HG03039 (cell line): ENCODE measurements around the gene KCNB1.
"Not testable (repeated sequence)": the region's sequence is repeated elsewhere in the genome, so short reads cannot be mapped to it uniquely, and the experiment has no call there.

Experiments used
- ATAC-seq: cut with Tn5 transposase; IDR thresholded peaks from one replicate; pipeline ENCODE4 v1.9.1; 2021; ENCODE audit warnings: mild to moderate bottlenecking, moderate library complexity; ENCODE audit not compliant: unreplicated experiment

KCNB1 gene

DNA sequence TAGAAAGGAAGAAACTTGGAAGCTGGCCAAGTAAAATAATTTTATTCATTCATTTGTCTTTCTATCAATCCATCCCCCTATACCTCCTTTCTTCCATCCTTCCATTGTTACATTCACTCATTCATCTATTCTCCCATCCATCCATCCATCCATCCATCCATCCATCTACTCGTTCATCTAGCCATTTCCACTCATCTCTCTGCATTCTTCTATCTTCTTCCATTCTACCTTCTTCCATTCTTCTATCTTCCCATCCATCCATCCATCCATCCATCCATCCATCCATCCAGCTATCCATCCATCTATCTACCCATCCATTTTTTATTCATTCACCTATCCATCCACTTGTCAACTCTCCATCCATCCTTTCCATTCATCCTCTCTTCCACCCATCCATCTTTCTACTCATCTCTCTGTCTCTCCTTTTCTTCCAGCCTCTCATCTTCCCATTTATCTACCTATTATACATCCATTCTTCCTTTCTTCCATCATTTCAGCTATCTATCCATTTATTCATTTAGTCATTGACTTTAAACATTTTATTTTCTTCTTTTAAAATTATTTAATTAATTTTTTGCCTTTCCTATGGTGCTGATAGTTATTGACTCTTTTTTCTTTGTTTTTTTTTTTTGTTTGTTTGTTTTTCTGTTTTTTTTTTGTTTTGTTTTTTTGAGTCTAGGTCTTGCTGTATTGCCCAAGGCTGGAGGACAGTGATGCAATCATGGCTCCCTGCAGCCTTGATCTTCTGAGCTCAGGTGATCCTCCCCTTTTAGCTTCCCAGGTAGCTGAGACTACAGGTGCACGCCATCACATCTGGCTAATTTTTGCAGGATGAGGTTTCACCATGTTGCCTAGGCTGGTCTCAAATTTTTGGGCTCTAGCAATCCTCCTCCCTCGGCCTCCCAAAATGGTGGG is 151.5 kb downstream of the KCNB1 start:
- ATAC-seq, result no peak

- ATAC-seq, result no peak
These were observed 153.7 kb downstream of the KCNB1 start for GRCh38 chr20:49328790-49329189.

GRCh38 chr20:49326026-49326425 is 156.4 kb downstream of the KCNB1 start:
- no peak for ATAC-seq

DNA sequence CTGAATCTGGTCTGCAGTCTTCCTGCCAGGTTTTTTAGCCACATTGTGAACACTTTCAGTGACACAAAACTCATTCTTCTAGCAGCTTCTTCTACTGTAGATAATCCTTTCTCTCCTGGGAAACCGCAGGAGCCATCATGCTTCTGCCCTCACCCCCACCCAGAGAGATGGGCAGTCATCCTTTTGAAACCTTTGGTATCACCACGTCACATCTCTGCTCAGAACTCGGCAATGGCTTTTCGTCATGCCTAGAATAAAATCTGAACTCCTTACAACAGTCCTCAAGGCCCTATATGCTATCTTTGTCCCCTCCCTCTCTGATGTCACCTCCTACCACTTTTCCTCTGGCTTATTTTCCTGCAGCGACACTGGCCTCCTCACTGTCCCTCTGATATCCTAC is 158.2 kb downstream of the KCNB1 start:
- ATAC-seq, result no peak

GRCh38 chr20:49323622-49324238 is 158.7 kb downstream of the KCNB1 start:
- no peak for ATAC-seq

DNA sequence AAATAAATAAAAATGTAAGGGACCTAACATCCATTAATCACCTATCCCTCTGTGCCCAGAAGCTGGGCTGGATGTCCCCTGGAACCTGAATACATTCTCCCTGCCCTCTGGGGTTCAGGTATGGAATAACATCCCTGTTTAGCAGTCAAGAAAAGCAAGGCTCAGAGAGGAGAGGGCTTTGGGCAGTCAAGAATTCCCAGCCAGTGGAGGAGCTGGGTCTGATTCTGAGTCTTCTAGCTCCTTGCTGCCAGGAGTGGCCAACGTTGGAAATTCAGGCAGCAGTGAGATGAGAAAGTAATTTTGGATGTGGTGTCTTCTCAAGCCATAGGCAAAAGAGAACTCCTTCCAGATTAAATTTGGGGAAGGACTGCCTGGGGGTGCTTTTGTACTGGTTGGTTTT is 162.0 kb downstream of the KCNB1 start:
- ATAC-seq, result no peak

- no peak for ATAC-seq
These were observed 163.2 kb downstream of the KCNB1 start for GRCh38 chr20:49319208-49319809.

DNA sequence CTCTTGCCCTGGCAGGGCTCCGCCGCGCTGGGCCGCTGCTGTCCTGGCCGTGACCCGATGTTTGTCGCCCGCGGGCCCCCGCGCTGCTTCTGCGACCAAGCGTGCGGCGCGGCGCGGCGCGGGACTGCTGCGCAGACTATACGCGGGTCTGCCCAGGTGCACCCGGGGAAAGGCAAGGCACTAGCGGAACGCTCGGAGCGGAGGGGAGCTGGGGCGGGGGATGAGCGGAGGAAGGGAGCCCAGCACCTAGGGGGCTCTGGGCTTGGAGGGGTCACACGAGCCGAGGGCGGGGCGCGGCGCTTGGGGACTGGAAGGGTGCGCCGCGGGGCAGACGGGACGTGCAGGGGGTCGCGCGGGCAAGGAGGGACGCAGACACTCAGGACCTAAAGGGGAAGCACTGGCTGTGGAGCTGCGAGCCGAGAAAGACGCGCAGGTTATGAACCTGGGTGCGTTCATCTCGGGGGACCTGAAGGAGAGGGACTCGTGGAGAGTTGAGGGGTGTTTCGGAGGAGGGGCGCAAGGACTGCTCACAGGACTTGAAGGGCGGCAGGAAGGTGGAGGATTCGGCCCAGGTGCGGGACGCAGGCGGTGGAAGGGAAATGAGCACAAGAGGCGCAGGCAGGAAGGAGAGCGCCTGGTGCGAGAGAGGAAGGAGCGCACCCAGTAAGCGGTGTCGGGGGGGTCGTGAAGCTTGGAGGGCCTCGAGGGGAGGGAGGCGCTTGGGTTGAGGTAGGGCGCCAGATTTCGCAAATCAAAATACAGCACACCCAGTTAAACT is 163.8 kb downstream of the KCNB1 start:
- ATAC-seq, result no peak

- ATAC-seq, result no peak
These were observed 164.4 kb downstream of the KCNB1 start for GRCh38 chr20:49318091-49318429.

- no peak for ATAC-seq
These were observed 165.8 kb downstream of the KCNB1 start for GRCh38 chr20:49316704-49317103.

- no peak for ATAC-seq
These were observed 166.9 kb downstream of the KCNB1 start for GRCh38 chr20:49315580-49315979.

DNA sequence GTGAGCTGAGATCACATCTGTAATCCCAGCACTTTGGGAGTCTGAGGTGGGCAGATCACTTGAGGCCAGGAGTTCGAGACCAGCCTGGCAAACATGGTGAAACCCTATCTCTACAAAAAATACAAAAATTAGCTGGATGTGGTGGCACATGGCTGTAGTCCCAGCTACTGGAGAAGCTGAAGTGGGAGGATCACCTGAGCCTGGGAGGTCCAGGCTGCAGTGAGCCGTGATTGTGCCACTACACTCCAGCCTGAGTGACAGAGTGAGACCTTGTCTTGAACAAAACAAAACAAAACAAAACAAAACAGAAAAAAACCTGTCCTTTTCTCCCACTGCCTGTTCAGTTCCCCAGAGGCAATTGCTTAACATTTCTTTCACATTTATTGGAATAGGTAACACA is 168.4 kb downstream of the KCNB1 start:
- ATAC-seq, result not testable (repeated sequence)
